HG03575 (cell line): ENCODE results near the gene C19orf81.

Source experiments
- ATAC-seq: cut with Tn5 transposase; IDR thresholded peaks from one replicate; pipeline ENCODE4 v1.9.1; 2021; ENCODE audit not compliant: unreplicated experiment, insufficient number of reproducible peaks, low FRiP score; ENCODE audit errors: extremely low read depth

C19orf81 gene

DNA sequence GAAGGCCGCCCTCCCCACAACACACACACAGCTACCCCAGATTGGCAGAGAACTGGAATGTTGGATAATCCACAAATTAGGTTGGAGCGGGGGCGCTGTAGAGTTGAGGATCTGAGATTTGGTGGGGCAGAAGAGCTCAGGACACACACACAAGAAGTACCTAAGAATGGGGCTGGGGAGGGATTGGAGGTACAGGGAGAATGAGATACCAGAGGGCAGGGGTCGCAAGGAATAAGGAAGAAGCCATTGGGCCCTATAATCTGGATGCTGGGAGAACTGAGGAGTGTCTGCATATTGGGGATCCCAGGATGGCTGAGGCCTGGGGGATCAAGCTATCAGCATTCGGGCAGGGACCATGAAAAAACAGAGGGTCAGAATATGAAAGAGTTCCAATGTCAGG is 21.1 kb upstream of the C19orf81 start:
- ATAC-seq = no peak

DNA sequence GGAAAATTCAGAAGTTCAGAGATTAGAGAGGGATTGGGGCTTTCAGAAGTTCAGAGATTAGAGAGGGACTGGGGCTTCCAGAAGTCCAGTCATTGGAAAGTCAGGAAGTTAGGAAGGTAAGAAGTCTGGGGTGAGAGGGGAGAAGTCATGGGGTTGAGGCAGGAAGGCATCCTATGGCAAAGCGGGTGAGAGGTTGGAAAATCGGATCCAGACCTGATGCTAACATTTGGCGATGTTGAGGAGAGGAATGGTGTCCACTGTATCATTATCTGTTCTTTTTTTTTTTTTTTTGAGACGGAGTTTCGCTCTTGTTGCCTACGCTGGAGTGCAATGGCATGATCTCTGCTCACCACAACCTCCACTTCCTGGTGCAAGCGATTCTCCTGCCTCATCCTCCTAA is 20.7 kb upstream of the C19orf81 start:
- ATAC-seq = no peak

- ATAC-seq = no peak
Measured at GRCh38 chr19:50629194-50629593, 20.1 kb upstream of the C19orf81 start.

- ATAC-seq = no peak
Measured at GRCh38 chr19:50629801-50630200, 19.4 kb upstream of the C19orf81 start.

- ATAC-seq = no peak
Measured at GRCh38 chr19:50632151-50632835, 17.0 kb upstream of the C19orf81 start.

GRCh38 chr19:50633359-50633758 is 15.9 kb upstream of the C19orf81 start:
- ATAC-seq = no peak

- ATAC-seq = no peak
Measured at GRCh38 chr19:50633973-50634372, 15.3 kb upstream of the C19orf81 start.

DNA sequence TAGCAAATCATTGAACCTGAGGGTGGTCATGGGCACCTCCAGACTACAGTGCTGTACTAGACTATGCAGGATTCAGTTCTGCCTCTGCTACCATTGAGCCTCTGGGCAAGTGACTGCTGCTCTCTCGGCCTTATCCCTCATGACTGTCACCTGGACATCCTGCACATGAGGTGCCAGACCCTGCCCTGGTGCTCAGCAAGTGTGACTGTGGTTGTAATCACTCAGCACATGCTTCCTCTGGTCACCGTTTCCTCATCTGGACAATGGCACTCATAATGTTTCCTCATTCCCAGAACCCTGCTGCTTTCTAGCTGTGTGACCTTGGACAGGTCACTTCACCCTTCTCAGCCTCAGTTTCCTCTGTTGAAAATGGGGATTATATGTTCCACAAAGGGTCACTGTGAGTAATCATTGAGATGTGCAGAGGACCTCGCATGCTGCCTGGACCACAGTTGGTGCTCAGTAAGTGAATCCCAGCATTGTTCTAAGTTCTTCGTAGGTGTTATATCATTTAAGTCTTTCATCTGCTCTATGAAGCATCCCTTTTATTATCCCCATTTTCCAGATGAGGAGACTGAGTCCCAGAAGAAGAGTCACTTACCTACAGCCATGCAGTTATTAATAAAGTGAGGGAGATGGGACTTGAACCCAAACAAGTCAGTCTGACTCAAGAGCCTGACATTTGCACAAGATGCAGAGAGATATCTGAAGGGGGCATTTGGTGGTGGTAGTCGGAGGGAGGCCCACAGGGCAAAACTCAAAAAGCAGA is 12.7 kb upstream of the C19orf81 start:
- no peak for ATAC-seq

DNA sequence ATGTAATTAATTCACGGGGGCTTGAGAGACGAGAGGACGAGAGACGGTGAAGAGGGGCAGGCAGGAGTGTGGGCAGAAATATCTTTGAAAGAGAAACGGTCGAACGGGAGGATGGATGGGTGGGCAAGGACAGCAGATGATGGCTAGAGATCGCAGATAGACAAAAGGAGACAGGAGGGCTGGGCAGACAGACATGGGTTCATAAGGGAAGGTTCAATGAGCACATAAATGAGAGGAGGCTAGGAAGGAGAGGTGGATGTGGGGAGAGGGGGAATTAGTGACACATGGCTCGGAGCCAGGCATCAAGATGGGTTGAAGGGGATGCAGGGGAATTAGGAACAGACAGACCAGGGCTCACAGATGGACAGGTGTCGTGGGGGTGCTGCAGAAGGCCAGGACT is 10.6 kb upstream of the C19orf81 start:
- ATAC-seq = no peak

GRCh38 chr19:50639121-50640112 is 9.8 kb upstream of the C19orf81 start, which contains the start of gene SYT3:
Gene SYT3, minus strand, starts transcription at chr19:50639881. Its CDS starts 2,470 bp downstream, at chr19:50637411.
- no peak for ATAC-seq

DNA sequence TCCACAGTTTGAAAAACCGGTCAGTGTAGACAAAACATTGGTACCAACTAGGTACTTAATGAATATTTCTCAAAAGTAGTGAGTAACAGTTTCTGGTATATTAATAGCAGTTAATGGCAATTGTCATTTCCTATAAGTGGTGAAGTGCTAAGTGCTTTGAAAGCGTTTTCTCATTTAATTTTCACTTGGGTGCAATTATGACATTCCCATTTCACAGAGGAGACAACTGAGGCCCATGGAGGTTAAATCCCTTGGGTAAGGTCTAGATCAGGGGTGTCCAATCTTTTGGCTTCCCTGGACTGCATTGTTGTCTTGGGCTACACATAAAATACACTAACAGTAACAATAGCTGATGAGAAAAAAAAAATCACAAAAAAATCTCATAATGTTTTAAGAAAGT is 8.9 kb upstream of the C19orf81 start:
- no peak for ATAC-seq

GRCh38 chr19:50644315-50644915 is 4.8 kb upstream of the C19orf81 start:
- no peak for ATAC-seq

GRCh38 chr19:50645107-50645506 is 4.1 kb upstream of the C19orf81 start:
- ATAC-seq = no peak

DNA sequence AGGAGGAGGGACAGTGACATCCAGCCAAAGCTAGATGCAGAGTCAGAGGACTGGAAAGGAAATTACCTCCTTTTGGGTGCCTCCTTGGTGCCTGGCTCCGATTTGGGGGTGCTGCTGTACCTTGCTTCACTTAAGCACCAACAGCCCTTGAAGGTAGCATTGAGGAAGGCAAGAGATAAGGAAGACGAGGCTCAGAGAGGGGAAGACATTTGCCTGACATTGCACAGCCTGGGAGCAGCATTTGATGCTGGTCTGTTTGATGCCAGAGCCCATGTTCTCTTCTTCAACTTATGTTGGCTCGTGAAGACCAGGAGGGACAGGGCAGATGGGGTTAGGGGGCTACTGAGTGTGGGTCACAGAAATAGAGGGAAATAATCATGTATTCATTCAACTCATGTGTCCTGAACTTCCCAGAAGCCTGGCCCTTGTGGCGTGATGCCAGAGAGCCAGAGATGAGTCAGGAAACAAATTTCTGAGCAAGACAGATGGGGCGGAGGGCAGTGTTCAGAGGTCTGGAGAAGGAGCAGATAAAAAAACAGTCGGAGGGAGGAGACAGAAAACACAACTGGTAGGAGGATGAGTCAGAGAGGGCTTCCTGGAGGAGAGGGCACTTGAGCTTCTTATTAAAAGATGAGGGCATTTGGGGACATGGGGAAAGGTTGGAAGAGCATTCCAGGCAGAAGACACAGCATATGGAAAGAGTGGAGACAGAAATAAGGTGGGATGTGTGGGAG is 3.0 kb upstream of the C19orf81 start:
- no peak for ATAC-seq

- no peak for ATAC-seq
Measured at GRCh38 chr19:50647879-50648615, 1.2 kb upstream of the C19orf81 start.

GRCh38 chr19:50648659-50649058 is 586 bp upstream of the C19orf81 start:
- ATAC-seq = no peak

GRCh38 chr19:50651174-50651573 is 1.9 kb downstream of the C19orf81 start:
- ATAC-seq = no peak

GRCh38 chr19:50652722-50653121 is 3.5 kb downstream of the C19orf81 start:
- no peak for ATAC-seq
